GM12875 (cell line): ENCODE data around the gene DOCK1.
"Not testable (repeated sequence)": the region's sequence is repeated elsewhere in the genome, so short reads cannot be mapped to it uniquely, and the experiment has no call there.

ENCODE experiments used
- H3K4me3 ChIP-seq: one replicate; pipeline ENCODE4 v1.5.1; 2011; ENCODE audit warnings: low read depth, low read length, control low read depth
- CTCF ChIP-seq: IDR thresholded peaks from 2 replicates; pipeline ENCODE4 v1.5.1; 2011; ENCODE audit warnings: low read depth, mild to moderate bottlenecking, control low read depth, inconsistent platforms, low read length, moderate library complexity, borderline replicate concordance; ENCODE audit not compliant: insufficient read depth

Gene DOCK1

GRCh38 chr10:126893206-126893605, 12.0 kb upstream of the DOCK1 start:
- no peak for TF ChIP-seq CTCF
- H3K4me3 ChIP-seq = no peak overlapping the region

- TF ChIP-seq CTCF = no peak
- no peak overlapping the region for H3K4me3 ChIP-seq
These were observed 11.4 kb upstream of the DOCK1 start for GRCh38 chr10:126893841-126894240.

GRCh38 chr10:126895214-126895781, 9.9 kb upstream of the DOCK1 start:
- H3K4me3 ChIP-seq = no peak overlapping the region
- TF ChIP-seq CTCF = no peak

GRCh38 chr10:126898460-126898859, 6.8 kb upstream of the DOCK1 start:
- no peak for TF ChIP-seq CTCF
- no peak overlapping the region for H3K4me3 ChIP-seq

GRCh38 chr10:126899529-126899928, 5.7 kb upstream of the DOCK1 start:
- H3K4me3 ChIP-seq = not testable (repeated sequence)

- no peak for TF ChIP-seq CTCF
- no peak overlapping the region for H3K4me3 ChIP-seq
These were observed 3.1 kb upstream of the DOCK1 start for GRCh38 chr10:126902157-126902556.

- no peak overlapping the region for H3K4me3 ChIP-seq
- TF ChIP-seq CTCF = no peak
These were observed 1.4 kb upstream of the DOCK1 start for GRCh38 chr10:126903656-126904360.
